ENCODE results near the gene PRICKLE3.

GRCh38 chrX:49147936-49148335, 38.2 kb downstream of the PRICKLE3 start:
- TF ChIP-seq CTCF (IDR thresholded peaks at IDR 0.05): no peak
- no peak for TF ChIP-seq POLR2A (IDR thresholded peaks at IDR 0.05)
